Measurements from ENCODE around the gene RAB7B.
"Not testable (repeated sequence)": the region's sequence is repeated elsewhere in the genome, so short reads cannot be mapped to it uniquely, and the experiment has no call there.

The RAB7B gene

DNA sequence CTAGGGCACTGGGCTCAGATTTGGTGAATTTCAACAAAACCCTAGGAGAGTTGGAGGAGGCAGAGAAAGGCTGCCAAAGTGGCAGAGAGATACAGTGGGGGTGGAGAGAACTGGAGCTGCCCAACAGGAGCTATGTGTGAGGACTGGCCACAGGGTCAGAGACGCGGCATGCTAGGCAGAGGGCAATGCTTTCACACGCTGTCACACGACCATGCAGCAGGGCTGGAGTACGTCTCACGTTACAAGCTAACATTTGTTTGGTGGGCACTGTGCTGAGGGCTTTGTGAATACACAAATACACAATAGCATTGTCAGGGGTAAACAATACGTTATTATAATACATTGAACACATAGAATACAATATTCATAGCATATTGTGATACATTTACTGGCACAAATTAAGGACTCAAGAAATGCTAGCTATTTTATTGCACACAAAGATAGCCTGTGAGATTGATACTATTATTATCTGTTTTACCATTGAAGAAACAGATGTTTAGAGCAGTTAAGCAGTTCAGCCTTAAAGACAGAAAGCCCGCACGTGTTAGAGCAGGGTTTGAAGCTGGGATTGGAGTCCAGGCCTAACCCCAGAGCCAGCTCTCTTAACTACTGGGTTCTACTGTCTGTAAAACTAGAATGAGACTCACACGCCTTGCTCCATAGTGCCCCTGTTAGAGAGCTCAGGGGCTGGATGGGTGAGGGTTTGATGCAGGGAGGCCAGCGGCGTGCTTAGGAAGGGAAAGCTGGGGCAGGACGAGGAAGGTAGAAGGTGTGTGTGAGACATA lies 4.5 kb downstream of the RAB7B start:
- H3K4me3 ChIP-seq (ENCODE audit: low read depth, low read length), result no peak overlapping the region

DNA sequence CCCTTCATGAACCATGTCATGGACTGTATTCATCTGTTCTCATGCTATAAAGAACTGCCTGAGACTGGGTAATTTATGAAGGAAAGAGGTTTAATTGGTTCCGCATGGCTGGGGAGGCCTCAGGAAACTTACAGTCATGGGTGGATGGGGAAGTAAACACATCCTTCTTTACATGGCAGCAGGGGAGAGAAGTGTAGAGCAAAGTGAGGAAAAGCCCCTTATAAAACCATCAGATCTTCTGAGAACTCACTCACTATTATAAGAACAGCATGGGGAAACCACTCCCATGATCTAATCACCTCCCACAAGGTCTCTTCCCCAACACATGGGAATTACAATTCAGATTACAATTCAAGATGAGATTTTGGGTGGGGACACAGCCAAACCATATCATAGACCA lies 6.6 kb downstream of the RAB7B start:
- H3K4me3 ChIP-seq (ENCODE audit: low read depth, low read length), result not testable (repeated sequence)

DNA sequence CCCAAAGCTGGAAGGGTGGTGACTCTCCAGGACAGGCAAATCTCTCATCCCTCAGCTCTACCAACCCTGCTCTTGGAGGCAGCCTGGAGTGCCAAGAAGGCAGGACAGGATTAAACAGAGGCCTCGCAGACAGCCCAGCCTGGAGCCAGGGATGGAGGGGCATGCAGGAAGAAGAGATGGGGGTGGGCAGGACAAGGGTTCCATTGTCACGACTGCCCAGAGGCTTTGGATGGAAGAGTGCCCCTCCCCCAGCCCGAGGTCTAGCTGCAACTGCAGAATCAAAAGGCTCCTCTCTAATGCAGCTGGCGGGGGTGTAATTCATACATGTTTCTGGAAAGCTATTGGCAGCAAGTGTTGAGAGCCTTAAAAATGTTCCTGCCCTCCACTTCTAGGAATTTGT lies 8.8 kb downstream of the RAB7B start:
- no peak overlapping the region for H3K4me3 ChIP-seq (ENCODE audit: low read depth, low read length)

DNA sequence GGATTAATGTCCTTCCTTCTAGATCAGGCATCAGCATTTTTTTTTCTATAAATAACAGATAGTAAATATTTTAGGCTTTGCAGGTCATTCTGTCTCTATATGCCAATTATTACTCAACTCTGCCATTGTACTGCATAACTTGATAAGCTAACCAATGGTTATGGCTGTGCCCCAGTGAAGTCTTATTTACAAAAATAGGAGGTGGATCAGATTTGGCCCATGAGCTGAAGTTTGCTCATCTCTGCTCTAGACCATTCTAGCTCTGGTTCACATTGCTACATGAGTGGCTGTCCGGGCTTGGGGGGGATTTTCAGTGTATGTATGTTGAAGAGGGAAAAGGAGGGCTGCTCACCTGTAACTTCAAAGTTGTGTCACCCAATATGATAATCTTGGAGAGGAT lies 10.1 kb downstream of the RAB7B start:
- H3K4me3 ChIP-seq (ENCODE audit: low read depth, low read length), result no peak overlapping the region

DNA sequence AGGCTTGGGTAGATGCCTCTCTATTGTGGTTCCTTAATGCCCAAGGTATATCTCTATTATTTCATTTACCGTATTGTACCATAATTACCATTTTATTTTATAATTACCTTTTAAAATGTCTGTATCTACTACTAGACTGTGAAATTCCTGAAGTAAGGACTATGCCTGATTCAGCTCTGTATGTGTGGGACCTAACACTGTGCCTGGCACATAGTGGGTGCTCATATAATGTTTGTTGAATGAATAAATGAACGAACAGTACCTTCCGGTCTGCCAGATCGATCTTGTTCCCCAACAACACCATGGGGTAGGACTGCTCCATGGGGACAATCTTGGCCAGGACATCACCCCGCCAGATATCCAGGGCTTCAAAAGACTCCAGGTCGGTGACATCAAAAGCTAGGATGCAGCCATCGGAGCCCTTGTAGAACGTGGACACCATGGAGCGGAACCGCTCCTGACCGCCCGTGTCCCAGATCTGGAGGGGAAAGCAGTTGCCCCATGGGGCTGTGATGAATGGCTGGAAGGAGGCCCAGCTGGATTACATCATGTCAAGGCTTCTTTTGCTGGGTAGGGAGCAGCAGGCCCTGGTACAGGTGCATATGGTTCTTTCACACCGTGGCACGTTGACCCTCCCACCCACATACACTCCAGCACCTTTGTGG lies 10.8 kb downstream of the RAB7B start:
- H3K4me3 ChIP-seq (ENCODE audit: low read depth, low read length), result no peak overlapping the region

GRCh38 chr1:205991237-205991636 lies 12.0 kb downstream of the RAB7B start:
- H3K4me3 ChIP-seq (ENCODE audit: low read depth, low read length), result no peak overlapping the region

DNA sequence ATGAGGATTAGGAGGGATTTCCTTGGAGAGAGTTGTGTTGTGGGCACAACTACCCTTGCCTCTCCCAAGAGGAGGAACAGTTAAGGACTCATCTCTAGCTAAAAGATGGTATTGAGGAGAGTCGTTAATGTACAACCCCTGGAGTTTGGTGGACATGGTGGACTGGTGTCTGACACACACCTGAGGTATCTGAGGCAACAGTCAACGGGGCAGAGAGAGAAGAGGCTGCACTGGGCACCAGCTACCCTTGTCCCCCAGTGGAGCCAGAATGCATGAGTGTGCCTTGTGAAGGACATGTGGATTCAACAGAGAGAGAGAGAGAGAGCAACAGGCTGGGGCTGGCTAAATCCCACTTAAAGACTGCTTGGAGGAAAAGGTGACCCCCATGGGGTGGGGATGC lies 13.0 kb downstream of the RAB7B start:
- H3K4me3 ChIP-seq (ENCODE audit: low read depth, low read length), result no peak overlapping the region

GRCh38 chr1:205989786-205990185 lies 13.4 kb downstream of the RAB7B start:
- no peak overlapping the region for H3K4me3 ChIP-seq (ENCODE audit: low read depth, low read length)

DNA sequence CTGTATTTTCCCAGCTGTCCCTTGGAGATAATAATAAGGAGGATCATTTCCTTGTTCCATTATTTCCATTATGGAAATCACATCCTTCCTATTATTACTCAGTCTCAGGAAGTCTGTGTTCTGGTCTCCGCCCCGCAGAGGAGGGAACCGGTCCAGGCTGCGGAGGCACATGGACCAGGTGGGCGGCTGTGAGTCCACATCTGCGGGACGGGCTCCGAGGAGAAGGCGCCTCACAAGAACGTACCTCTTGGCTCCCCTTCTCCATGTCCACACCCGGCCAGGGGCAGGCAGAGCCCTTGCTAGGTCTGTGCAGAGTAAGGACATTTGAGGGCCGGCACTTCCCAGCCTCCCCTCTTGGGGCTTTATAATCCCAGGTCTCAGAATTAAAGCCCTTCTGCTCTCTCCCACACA lies 14.6 kb downstream of the RAB7B start:
- H3K4me3 ChIP-seq (ENCODE audit: low read depth, low read length), result no peak overlapping the region

- no peak overlapping the region for H3K4me3 ChIP-seq (ENCODE audit: low read depth, low read length)
These were observed 16.3 kb downstream of the RAB7B start for GRCh38 chr1:205986861-205987260.

- no peak overlapping the region for H3K4me3 ChIP-seq (ENCODE audit: low read depth, low read length)
These were observed 16.9 kb downstream of the RAB7B start for GRCh38 chr1:205986292-205986691.

GRCh38 chr1:205985330-205986005 lies 17.7 kb downstream of the RAB7B start:
- H3K4me3 ChIP-seq (ENCODE audit: low read depth, low read length), result no peak overlapping the region

DNA sequence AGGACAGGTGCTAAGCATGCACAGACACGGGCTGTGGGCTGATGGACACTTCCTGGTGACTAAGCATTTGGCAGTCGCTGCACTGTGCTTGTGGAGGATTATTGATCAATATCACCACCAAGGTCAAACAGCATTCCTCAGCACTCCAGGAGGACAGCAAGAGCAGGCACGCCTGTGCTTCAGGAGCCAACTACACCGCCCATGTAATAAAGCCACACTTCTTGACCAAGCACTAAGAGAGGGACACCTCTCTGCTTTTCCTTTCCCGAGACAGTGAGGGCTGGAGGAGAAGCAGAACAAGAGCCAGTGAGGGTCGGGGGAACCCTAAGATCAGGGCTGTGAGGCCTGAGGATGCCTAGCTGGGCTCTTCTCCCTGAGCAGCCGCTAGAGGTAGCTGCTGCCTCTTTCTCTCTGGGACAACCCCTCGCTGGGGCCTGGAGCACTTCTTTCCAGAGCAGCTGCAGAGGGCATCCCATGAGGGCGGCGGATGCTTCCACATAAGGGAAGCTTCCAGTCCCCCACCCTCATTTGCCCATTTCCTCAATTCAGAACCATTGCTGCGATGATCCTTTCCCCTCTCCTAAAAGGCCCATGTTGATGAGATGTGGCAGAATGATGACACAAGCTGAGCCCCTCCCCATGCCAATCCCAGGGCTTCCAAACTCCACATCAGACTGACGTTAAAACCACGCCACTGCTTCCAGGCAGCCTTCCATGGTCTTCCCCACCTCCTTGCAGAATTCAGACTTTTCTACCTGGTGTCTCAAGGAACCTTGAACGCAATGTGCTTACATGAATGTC lies 19.1 kb downstream of the RAB7B start:
- H3K4me3 ChIP-seq (ENCODE audit: low read depth, low read length), result no peak overlapping the region

DNA sequence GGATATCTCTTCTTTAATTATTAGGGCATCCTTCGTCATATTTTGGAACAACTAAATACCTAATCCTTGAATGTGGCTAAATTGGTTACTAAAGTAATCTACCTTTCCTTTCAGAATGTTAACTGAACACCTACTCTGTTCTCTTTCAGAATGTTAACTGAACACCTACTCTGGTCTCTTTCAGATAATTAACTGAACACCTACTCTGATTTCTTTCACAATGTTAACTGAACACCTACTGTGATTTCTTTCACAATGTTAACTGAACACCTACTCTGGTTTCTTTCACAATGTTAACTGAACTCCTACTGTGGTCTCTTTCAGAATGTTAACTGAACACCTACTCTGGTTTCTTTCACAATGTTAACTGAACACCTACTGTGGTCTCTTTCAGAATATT lies 21.9 kb downstream of the RAB7B start:
- H3K4me3 ChIP-seq (ENCODE audit: low read depth, low read length), result no peak overlapping the region

- H3K4me3 ChIP-seq (ENCODE audit: low read depth, low read length), result no peak overlapping the region
These were observed 22.8 kb downstream of the RAB7B start for GRCh38 chr1:205980237-205980870.

DNA sequence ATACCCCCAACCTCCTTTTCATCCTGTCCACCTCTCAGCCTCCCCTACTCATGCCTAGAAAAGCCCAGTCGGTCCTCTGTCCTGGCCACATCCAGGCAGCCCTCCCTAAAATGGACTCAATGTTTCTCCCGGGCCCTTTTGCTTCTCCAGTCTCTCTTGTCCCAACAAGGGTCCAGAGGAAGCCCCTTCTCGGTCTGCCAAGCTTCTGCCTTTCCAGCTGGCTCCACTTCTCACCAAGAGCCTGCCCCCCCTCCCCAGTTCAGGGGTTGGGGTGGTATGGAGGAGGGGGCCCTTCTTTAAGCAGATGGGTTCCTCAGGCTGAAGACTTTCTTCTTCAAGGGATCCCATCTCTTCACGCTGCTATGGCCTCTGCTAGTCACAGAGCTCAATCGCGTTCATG lies 23.9 kb downstream of the RAB7B start:
- no peak overlapping the region for H3K4me3 ChIP-seq (ENCODE audit: low read depth, low read length)

DNA sequence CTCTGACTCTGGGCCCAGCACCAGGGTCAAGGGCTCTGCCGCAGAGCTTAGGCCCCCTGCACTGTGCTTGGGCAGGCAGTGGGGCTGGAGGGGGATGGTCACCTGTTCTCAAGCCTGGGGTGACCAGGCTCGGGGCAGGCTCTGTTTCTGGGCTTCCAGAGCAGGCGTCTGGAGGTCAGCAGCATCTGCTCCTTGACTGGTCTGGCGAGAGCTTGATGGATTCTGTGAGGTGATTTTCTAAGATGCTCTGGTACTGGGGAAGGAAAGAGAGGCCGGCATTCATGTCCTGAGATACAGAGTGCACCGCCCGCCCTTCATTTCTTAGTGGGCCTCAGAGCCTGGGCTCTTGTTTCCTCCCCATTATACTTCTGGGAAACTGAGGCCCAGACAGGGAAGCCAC lies 24.5 kb downstream of the RAB7B start:
- no peak overlapping the region for H3K4me3 ChIP-seq (ENCODE audit: low read depth, low read length)

DNA sequence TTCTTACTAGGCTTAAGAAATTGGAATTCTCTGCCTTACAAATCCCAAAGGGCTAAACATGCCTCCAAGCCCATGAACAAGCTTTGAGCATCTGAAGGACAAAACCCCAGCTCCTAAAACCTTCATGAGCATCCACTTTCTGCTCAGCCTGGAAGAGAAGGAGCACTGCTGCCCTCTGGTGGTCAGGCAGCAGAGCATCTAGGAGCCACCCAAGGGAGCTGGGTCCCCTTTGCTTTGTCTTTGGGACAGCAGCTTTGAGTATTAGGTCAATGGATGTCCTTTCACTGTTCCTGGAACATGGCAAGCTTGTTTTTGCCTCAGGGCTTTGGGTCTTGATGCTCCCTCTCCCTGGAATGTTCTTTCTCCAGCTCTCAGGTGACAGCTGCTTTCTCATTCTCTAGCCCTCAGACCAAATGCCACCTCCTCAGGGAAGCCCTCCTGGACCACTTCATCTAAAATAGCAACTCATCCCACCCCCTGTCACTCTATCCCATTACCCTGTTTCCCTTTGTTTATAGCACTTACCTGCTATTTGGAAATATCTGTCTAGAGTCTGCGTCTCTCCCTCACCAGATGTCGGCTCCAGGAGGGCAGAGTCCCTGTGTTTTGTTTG lies 25.7 kb downstream of the RAB7B start:
- no peak overlapping the region for H3K4me3 ChIP-seq (ENCODE audit: low read depth, low read length)

DNA sequence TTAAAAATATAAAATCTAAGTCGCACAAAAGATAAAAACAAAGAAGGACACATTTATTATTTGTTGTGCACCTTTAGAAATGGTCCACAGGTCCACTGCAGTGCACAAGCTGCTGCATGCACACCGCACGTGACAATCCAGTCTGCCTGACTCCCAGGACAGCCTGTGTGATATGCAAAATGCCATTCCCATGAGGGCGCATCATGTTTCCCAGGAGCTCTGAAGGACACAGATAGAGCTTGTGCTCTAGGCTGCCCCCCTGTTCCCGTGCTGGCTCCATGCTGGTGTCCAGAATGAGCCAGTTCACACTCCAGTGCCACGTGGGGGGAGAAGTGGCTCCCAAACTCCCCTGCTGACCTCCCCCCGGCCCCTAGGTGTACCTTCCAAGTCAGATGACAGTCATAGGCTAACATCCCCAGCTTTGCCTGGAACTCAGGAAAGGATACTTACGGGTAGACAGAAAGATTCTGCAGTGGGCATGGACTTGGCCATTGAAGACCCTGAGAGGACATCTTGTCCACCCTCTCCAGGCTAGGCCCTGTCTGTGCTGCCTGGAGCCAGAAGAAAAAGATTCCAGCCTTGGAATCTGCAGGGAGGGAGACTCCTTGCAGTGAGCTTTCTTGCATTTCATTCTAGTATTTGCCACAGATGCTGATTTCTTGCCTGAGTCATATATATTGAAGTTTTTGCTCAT lies 26.3 kb downstream of the RAB7B start:
- H3K4me3 ChIP-seq (ENCODE audit: low read depth, low read length), result no peak overlapping the region

DNA sequence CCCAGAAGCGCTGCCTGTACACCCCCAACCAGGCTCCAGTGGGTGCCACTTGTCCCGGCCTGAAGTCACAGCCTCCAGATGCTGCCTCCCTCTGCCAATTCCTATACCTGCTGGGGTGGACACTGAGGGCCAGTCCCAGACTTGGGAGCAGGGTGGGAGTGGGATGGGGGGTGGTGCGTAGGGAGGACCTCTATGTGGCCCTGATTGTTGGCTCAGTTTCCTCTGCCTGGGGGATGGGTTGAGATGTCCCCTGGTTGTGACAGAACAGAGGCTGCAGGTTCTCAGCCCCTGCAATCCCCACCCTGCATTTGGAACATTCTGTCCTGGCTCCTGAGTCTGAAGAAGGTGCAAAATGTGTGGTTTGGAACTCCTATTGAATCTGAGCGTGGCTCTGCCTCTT lies 27.2 kb downstream of the RAB7B start:
- no peak overlapping the region for H3K4me3 ChIP-seq (ENCODE audit: low read depth, low read length)
